Stimulated activated naive CD8-positive, alpha-beta T cell treated with anti-CD3 and anti-CD28 coated beads, Interleukin-15, amount 100 ng/mL, for 72 hours (primary cell): ENCODE data around the gene ZNF365.
A peak's percentile ranks its signal among the peaks of the same experiment; 100 is the strongest.
"Not testable (repeated sequence)": the region's sequence is repeated elsewhere in the genome, so short reads cannot be mapped to it uniquely, and the experiment has no call there.

Experiments used
- ATAC-seq: fragments of 150-1000 bp; cut with Tn5 transposase; 2 replicates; pipeline ENCODE4 v1.10.0; 2021; ENCODE audit warnings: mild to moderate bottlenecking, moderate library complexity
- DNase-seq, 2 donors: peaks; one replicate each; pipeline ENCODE4 v3.0.0; 2021 to 2022
- H3K27ac Mint-ChIP-seq, 2 donors: one replicate each; pipeline ENCODE4 v1.8.0; 2022; ENCODE audit warnings: mild to moderate bottlenecking in 2 of 2, mixed read lengths in 2 of 2, moderate library complexity in 2 of 2
- H3K27me3 Mint-ChIP-seq: one replicate; pipeline ENCODE4 v1.8.0; 2022; ENCODE audit warnings: mixed read lengths
- H3K4me1 Mint-ChIP-seq: one replicate; pipeline ENCODE4 v1.8.0; 2022; ENCODE audit warnings: mild to moderate bottlenecking, mixed read lengths
- H3K4me3 Mint-ChIP-seq, 2 donors: one replicate each; pipeline ENCODE4 v1.8.0; 2022; ENCODE audit warnings: mild to moderate bottlenecking in 2 of 2, mixed read lengths in 2 of 2, moderate library complexity in 1 of 2
- H3K9me3 Mint-ChIP-seq, 2 donors: one replicate each; pipeline ENCODE4 v1.8.0; 2022; ENCODE audit warnings: mixed read lengths in 2 of 2

Gene ZNF365

DNA sequence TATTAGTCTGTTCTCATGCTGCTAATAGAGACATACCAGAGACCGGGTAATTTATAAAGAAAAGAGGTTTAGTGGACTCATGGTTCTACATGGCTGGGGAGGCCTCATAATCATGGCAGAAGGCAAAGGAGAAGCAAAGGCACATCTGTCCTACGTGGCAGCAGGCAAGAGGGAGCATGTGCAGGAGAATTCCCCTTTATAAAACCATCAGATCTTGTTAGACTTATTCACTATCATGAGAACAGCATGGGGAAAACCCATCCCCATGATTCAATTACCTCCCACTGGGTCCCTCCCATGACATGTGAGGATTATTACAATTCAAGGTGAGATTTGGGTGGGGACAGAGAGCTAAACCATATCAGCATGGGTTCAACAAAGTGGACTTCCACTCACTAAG is 16.0 kb upstream of the ZNF365 start:
- not testable (repeated sequence) for H3K27ac Mint-ChIP-seq, H3K4me3 Mint-ChIP-seq, DNase-seq, H3K4me1 Mint-ChIP-seq, ATAC-seq, H3K27me3 Mint-ChIP-seq
- peaks cover 12 to 13% of the 10 kb centered on the region in 2 donors for H3K9me3 Mint-ChIP-seq

GRCh38 chr10:62373639-62373994 is 552 bp upstream of the ZNF365 start:
- H3K4me1 Mint-ChIP-seq, result peaks cover 12% of the 10 kb centered on the region
- H3K27me3 Mint-ChIP-seq, result peaks cover 51% of the 10 kb centered on the region
- ATAC-seq, result no peak
- no peak for DNase-seq
- H3K27ac Mint-ChIP-seq, result no peak overlapping the region
- peak overlapping the region; percentile 79 to 81 for H3K4me3 Mint-ChIP-seq
- no peaks in the 10 kb centered on the region for H3K9me3 Mint-ChIP-seq

- no peak overlapping the region for H3K27ac Mint-ChIP-seq
- H3K9me3 Mint-ChIP-seq, result no peaks in the 10 kb centered on the region
- DNase-seq, result no peak
- H3K27me3 Mint-ChIP-seq, result peaks cover 51% of the 10 kb centered on the region
- peak overlapping the region; percentile 44 to 72 for H3K4me3 Mint-ChIP-seq
- no peak for ATAC-seq
- H3K4me1 Mint-ChIP-seq, result peaks cover 12% of the 10 kb centered on the region
Observed at GRCh38 chr10:62374862-62375710, 917 bp downstream of the ZNF365 start.

DNA sequence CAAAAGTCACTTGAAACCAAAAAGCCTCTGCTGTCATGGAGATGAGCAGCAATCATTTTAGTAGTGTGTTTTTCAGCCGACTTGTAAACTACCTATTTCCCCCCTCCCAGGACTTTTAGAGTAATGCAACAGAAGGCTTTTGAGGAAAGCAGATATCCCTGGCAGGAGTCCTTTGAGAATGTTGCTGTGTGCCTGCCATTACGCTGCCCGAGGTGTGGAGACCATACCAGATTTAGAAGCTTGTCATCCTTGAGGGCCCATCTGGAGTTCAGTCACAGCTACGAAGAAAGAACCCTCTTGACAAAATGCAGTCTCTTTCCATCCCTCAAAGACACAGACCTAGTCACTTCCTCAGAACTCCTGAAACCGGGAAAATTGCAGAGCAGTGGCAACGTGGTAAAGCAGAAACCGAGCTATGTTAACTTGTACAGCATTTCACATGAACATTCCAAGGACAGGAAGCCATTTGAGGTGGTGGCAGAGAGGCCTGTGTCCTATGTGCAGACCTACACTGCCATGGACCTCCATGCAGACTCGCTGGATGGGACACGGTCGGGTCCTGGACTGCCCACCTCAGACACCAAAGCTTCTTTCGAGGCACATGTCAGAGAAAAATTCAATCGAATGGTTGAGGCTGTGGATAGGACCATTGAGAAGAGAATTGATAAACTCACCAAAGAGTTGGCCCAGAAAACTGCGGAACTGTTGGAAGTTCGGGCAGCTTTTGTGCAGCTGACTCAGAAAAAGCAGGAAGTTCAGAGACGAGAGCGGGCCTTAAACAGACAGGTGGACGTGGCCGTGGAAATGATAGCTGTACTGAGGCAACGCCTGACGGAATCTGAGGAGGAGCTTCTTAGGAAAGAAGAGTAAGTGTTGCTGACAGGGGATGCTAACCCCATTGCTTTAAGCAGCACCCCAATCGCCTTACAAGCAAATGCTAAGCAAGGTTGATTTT is 2.2 kb downstream of the ZNF365 start:
- no peak overlapping the region for H3K4me3 Mint-ChIP-seq
- no peak overlapping the region for H3K27ac Mint-ChIP-seq
- DNase-seq, result no peak
- ATAC-seq, result no peak
- peaks cover 12% of the 10 kb centered on the region for H3K4me1 Mint-ChIP-seq
- H3K9me3 Mint-ChIP-seq, result no peaks in the 10 kb centered on the region
- H3K27me3 Mint-ChIP-seq, result peaks cover 51% of the 10 kb centered on the region

DNA sequence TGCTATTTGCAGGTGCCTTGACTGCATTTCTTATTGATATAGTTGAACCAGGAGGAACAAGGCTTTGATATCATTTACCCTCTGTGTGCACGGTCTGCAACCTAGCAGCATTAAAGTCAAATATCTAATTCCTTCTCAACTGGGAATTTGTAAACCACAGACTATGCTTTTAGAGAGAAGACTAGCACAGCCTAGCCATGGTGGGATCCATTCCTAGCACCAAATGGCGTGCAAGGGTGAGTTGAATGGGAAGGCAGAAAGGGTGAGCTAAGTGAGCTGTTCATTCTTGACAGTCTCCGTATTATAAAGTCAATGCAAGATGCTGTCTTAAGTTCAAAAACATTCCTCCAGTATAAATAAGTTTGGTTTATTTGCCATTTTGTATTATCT is 2.9 kb downstream of the ZNF365 start:
- peaks cover 44% of the 10 kb centered on the region for H3K27me3 Mint-ChIP-seq
- no peaks in the 10 kb centered on the region for H3K9me3 Mint-ChIP-seq
- no peak overlapping the region for H3K27ac Mint-ChIP-seq

DNA sequence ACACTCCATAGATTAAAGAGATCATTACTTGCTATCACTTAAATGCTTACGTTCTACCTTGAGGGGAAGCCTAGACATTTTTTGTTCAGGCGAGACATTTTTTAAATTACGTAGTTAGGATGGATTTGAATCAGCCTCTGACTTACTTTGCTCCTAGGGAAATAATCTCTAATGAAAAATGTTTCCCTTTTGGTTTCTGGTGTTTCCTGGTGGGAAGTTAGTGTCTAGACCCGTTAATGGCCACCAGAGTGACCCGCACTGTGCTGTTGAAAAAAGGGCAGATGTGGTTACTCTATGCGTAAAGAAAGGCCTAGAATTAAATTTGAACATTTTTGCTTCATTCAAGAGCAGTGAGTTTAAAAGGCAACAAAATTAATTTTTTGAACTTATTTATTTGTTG is 3.8 kb downstream of the ZNF365 start:
- Mint-ChIP-seq H3K27me3 (peaks cover 40% of the 10 kb centered on the region), H3K9me3 (no peaks in the 10 kb centered on the region), H3K27ac (no peak overlapping the region), H3K4me1 (peaks cover 12% of the 10 kb centered on the region), H3K4me3 (no peak overlapping the region)
- ATAC-seq, result no peak
- DNase-seq, result no peak

More for the DNA sequence above, 2.9 kb downstream of the ZNF365 start:
- H3K4me3 Mint-ChIP-seq, result no peak overlapping the region
- H3K4me1 Mint-ChIP-seq, result peaks cover 12% of the 10 kb centered on the region
- DNase-seq, result no peak
- ATAC-seq, result no peak

- H3K9me3 Mint-ChIP-seq, DNase-seq, H3K4me3 Mint-ChIP-seq, H3K4me1 Mint-ChIP-seq, H3K27ac Mint-ChIP-seq, ATAC-seq: not testable (repeated sequence)
- H3K27me3 Mint-ChIP-seq, result peaks cover 31% of the 10 kb centered on the region
Observed at GRCh38 chr10:62378877-62379276, 4.7 kb downstream of the ZNF365 start.

- ATAC-seq (no peak), DNase-seq (no peak)
- Mint-ChIP-seq H3K27me3 (peaks cover 26% of the 10 kb centered on the region), H3K27ac (no peak overlapping the region), H3K9me3 (no peaks in the 10 kb centered on the region), H3K4me1 (peaks cover 5% of the 10 kb centered on the region), H3K4me3 (no peak overlapping the region)
Observed at GRCh38 chr10:62379394-62379793, 5.2 kb downstream of the ZNF365 start.

- H3K4me1 Mint-ChIP-seq, result peaks cover under 1% of the 10 kb centered on the region
- no peak overlapping the region for H3K4me3 Mint-ChIP-seq
- H3K27me3 Mint-ChIP-seq, result peaks cover 20% of the 10 kb centered on the region
- DNase-seq (no peak), ATAC-seq (no peak)
- H3K27ac Mint-ChIP-seq, result no peak overlapping the region
- H3K9me3 Mint-ChIP-seq, result no peaks in the 10 kb centered on the region
Observed at GRCh38 chr10:62380016-62380415, 5.8 kb downstream of the ZNF365 start.

GRCh38 chr10:62381385-62382102 is 7.4 kb downstream of the ZNF365 start:
- ATAC-seq, result no peak
- Mint-ChIP-seq H3K9me3 (no peaks in the 10 kb centered on the region), H3K27ac (no peak overlapping the region), H3K4me3 (no peak overlapping the region), H3K27me3 (peaks cover 4% of the 10 kb centered on the region), H3K4me1 (no peaks in the 10 kb centered on the region)
- DNase-seq, result no peak

DNA sequence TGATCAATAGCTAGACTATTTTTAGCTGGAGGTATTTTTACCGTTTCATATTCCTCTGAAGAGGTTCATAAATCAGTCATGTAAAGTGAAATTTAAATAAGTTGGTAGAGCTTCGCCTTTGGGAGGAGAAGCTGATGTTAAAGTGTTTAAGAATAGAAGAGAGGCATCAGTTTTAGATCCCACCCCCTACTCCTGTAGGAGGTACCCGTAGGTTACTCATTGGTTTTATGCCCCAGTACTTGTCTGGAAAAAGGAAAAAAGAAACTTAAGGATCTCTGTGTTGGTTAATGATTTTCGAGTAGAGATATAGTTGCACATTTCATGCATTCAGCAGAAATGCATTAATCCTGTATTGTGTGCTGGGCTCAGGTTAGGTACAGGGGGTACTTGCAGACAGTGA is 8.7 kb downstream of the ZNF365 start:
- no peaks in the 10 kb centered on the region for H3K9me3 Mint-ChIP-seq
- no peak for ATAC-seq
- no peaks in the 10 kb centered on the region for H3K4me1 Mint-ChIP-seq
- no peak for DNase-seq
- no peak overlapping the region for H3K4me3 Mint-ChIP-seq
- no peak overlapping the region for H3K27ac Mint-ChIP-seq
- H3K27me3 Mint-ChIP-seq, result no peaks in the 10 kb centered on the region

DNA sequence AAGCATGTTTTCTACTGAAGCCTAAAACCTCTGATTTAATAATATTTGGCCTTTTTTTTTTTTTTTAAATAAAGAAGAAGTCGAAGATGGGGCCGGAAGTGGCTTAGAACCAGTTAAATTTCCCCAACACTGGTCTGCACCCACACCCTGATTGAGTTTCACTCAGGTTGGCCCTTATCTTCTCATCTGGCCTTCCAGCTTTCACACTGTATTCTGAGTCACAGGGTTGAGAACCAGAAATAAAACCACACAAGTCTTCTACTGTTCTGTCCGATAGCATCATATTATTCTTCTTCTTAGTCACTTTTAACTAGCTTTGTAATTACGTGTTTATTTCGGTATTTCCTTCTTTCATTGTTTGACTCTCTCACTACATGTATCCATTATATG is 9.9 kb downstream of the ZNF365 start:
- ATAC-seq, result peak; percentile 96
- Mint-ChIP-seq H3K27ac (no peak overlapping the region), H3K4me1 (no peaks in the 10 kb centered on the region)

GRCh38 chr10:62384447-62385081 is 10.4 kb downstream of the ZNF365 start:
- ATAC-seq, result no peak

More for the DNA sequence above, 9.9 kb downstream of the ZNF365 start:
- H3K27me3 Mint-ChIP-seq, result no peaks in the 10 kb centered on the region
- peak in 1 of 2 donors; percentile 38 for DNase-seq
- H3K4me3 Mint-ChIP-seq, result no peak overlapping the region
- no peaks in the 10 kb centered on the region for H3K9me3 Mint-ChIP-seq

DNA sequence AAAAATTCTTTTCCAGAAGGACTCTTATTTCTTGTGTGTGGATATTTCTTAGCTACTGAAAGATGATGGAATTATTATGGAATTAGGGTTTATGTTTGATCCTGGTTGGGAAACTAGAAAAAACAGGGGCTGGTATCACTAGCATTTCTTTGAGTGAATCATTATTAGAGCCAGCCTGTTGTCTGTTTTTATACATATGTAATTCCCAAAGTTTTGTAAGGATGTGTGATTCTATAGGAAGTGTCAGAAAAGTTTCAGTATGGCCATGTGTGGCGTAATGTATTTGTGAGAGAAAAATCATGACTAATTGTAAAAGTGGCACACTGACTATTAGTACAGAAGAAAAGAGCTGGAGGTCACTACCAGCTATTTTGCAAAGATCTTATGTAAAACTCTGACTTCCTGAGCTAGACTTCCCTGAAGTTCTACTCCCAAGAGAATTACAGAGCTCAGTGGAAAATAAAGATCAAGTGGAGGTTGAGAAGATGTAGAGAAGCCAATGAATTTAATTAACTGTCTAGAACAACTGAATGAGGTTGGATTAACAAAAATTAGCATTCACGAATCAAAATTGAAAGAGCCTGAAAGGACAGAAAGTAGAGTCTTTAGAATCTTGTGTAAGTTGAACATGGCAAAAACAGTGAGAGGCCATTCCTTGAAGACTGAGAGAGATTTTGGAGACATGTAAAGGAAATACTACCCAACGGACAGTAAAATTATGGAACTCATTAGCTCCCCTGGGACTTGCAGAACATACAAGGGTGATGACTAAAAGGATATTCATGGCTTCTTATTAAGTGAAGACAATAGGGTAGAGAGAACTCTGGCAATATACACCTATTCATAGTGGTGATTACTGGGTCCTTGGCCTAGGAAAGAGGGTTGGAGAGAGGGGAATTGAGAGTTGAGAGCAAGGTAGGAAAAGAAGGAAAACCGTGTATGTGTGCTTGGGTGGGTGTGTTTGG is 12.5 kb downstream of the ZNF365 start:
- Mint-ChIP-seq H3K27ac (no peak overlapping the region), H3K4me1 (no peaks in the 10 kb centered on the region), H3K4me3 (no peak overlapping the region), H3K27me3 (no peaks in the 10 kb centered on the region), H3K9me3 (no peaks in the 10 kb centered on the region)
- no peak for DNase-seq
- ATAC-seq, result no peak

More at GRCh38 chr10:62384447-62385081, 10.4 kb downstream of the ZNF365 start:
- Mint-ChIP-seq H3K27ac (no peak overlapping the region), H3K4me1 (no peaks in the 10 kb centered on the region), H3K27me3 (no peaks in the 10 kb centered on the region), H3K4me3 (no peak overlapping the region), H3K9me3 (no peaks in the 10 kb centered on the region)
- no peak for DNase-seq
